ENCODE data around the gene DDX10.

Gene DDX10

DNA sequence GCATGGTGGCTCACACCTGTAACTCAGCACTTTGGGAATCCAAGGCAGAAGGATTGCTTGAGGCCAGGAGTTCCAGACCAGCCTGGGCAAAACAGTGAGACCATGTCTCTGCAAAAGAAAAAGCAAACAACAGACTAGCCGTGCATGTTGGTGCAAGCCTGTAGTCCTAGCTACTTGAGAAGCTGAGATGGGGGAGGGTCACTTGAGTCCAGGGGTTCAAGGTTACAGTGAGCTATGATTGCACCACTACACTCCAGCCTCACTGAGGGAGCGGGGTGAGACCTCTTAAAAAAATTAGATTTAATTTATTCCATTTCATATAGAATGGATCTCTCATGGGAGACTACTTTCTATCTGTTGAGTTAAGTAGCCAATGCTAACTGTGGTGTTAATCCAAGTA, 50.4 kb downstream of the DDX10 start:
- H3K4me1 ChIP-seq = no peaks in the 10 kb centered on the region
- H3K27me3 ChIP-seq = no peaks in the 10 kb centered on the region
- intact Hi-C loops (cut with DNase I; ENCODE audit: low total_unique reads) = no loop called here
- peaks cover 21 to 36% (median 30%) of the 10 kb centered on the region in 3 donors for H3K36me3 ChIP-seq
- peaks cover 0 to 8% (median 7%) of the 10 kb centered on the region in 3 donors for H3K9me3 ChIP-seq
- H3K27ac ChIP-seq = no peak overlapping the region
- no peak overlapping the region for H3K4me3 ChIP-seq
- TF ChIP-seq, protein P1, sequence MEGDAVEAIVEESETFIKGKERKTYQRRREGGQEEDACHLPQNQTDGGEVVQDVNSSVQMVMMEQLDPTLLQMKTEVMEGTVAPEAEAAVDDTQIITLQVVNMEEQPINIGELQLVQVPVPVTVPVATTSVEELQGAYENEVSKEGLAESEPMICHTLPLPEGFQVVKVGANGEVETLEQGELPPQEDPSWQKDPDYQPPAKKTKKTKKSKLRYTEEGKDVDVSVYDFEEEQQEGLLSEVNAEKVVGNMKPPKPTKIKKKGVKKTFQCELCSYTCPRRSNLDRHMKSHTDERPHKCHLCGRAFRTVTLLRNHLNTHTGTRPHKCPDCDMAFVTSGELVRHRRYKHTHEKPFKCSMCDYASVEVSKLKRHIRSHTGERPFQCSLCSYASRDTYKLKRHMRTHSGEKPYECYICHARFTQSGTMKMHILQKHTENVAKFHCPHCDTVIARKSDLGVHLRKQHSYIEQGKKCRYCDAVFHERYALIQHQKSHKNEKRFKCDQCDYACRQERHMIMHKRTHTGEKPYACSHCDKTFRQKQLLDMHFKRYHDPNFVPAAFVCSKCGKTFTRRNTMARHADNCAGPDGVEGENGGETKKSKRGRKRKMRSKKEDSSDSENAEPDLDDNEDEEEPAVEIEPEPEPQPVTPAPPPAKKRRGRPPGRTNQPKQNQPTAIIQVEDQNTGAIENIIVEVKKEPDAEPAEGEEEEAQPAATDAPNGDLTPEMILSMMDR (IDR thresholded peaks at IDR 0.05) = no peak
- DNase-seq = no peak

DNA sequence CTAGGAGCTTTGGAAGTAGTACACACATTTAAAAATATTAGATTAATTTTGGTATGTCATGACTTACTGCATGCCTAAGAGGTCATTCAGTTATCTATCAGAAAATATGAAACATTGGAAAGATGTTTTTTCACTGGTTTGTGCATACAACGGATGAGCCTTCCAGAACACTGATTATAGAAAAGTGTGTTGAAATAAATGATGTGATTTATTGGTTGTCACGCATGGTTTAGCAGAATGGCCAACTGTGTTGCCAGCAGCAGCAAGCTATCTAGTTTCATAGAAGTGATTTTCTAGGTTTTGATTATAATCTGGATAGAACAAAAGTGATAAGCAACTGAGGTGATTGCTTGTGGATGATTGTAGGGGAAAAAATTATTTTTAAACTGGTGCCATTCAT, 53.6 kb downstream of the DDX10 start:
- Histone ChIP-seq H3K4me1 (no peaks in the 10 kb centered on the region), H3K9me3 (no peaks in the 10 kb centered on the region), H3K27me3 (no peaks in the 10 kb centered on the region), H3K27ac (no peak overlapping the region), H3K4me3 (no peak overlapping the region), H3K36me3 (peaks cover 25 to 32% (median 27%) of the 10 kb centered on the region in 3 donors)
- TF ChIP-seq, protein P1 (IDR thresholded peaks at IDR 0.05) = no peak
- intact Hi-C loops (cut with DNase I; ENCODE audit: low total_unique reads) = no loop called here
- DNase-seq = no peak

DNA sequence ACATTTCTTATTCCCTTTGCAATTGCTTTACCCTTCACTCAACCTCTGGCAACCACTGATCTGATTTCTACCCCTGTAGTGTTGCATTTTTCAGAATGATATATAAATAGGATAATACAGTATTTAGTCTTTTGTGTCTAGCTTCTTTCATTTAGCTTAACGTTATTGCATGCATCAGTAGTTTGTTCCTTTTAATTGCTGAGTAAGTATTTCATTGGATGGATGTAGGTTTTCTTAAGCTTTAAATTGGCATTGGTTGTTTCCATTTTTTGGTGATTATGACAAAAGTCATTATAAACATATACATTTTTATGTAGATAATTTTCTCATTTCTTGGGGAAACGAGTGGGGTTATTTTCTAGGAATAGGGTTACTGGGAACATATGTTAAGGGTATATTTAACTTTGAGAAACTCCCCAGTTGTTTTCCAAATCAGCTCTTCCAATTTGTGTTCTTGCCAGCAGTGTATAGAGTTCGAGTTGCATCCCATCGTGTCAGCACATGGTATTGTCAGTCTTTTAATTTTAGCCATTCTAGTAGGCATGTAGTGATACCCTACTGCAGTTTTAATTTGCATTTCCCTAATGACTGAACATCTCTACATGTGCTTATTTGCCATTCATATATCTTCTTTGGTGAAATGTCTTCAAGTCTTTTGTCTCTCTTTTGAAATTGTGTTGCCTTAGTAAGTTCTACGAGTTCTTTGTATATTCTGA, 60.3 kb downstream of the DDX10 start:
- Histone ChIP-seq H3K9me3 (no peaks in the 10 kb centered on the region), H3K27ac (no peak overlapping the region), H3K27me3 (no peaks in the 10 kb centered on the region), H3K4me3 (no peak overlapping the region), H3K36me3 (peaks cover 15 to 19% (median 16%) of the 10 kb centered on the region in 3 donors), H3K4me1 (no peaks in the 10 kb centered on the region)
- intact Hi-C loops (cut with DNase I; ENCODE audit: low total_unique reads) = no loop called here
- TF ChIP-seq, protein P1 (IDR thresholded peaks at IDR 0.05) = no peak
- DNase-seq = no peak

DNA sequence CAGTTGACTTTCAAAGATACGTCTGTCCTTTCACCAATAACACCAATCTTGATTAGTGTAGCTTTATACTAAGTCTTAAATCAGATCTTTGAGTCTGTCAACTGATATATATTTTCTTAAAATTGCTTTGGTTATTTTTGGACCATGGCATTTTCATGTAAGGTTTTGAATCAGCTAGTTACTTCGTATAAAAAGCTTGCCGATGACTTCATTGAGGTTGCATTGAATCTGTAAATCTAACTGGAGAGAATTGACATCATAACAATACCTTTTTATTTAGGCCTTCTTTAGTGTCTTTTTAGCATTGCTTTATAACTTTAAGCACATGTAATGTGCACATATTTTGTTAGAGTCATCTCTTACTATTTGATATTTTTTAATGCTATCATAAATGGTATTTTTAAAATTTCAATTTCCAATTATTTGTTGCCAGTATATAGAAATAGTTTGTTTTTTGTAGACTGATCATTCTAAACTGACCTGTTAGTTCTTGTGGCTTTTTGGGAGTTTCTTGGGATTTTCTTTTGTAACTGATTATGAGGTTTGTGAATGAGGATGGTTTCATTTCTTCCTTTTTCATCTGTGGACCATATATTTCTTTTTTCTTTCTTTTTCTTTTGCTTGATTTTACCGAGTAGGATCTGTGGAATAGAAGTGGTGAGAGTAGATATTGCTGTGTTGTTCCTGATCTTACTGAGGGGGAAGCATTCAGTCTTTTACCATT, 61.4 kb downstream of the DDX10 start:
- intact Hi-C loops (cut with DNase I; ENCODE audit: low total_unique reads) = no loop called here
- TF ChIP-seq, protein P1 (IDR thresholded peaks at IDR 0.05) = no peak

DNA sequence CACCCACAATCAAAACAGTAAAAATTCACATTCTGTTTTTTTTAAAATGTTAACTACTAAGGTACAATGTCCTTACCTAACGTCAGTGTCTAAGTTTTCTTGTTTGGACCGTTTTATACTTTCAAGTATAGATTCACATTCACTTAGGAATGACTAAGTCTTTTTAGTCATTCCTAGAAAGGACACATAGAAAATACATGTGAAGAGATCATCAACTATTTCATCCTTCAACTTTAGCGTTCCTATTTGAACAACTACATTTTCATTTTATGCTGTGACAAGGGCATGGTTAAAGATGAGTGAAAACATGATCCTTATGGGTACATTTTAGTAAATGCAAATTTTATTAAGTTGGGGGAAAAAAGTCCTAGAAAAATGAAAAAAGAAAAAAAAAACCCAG, 62.8 kb downstream of the DDX10 start:
- Histone ChIP-seq H3K27ac (no peak overlapping the region), H3K36me3 (peaks cover 11 to 16% (median 12%) of the 10 kb centered on the region in 3 donors), H3K27me3 (no peaks in the 10 kb centered on the region), H3K9me3 (no peaks in the 10 kb centered on the region), H3K4me1 (no peaks in the 10 kb centered on the region), H3K4me3 (no peak overlapping the region)
- DNase-seq = no peak
- TF ChIP-seq, protein P1 (IDR thresholded peaks at IDR 0.05) = no peak
- intact Hi-C loops (cut with DNase I; ENCODE audit: low total_unique reads) = no loop called here

More for the DNA sequence above, 61.4 kb downstream of the DDX10 start:
- Histone ChIP-seq H3K36me3 (peaks cover 15 to 18% (median 16%) of the 10 kb centered on the region in 3 donors), H3K4me3 (no peak overlapping the region), H3K4me1 (no peaks in the 10 kb centered on the region), H3K27ac (no peak overlapping the region), H3K9me3 (no peaks in the 10 kb centered on the region), H3K27me3 (no peaks in the 10 kb centered on the region)
- DNase-seq = no peak
